HG02642 (cell line): ENCODE results near the gene GREB1.

Source experiments
- ATAC-seq: cut with Tn5 transposase; IDR thresholded peaks from one replicate; pipeline ENCODE4 v1.9.1; 2021; ENCODE audit warnings: mild to moderate bottlenecking; ENCODE audit not compliant: unreplicated experiment, poor library complexity

The GREB1 gene

DNA sequence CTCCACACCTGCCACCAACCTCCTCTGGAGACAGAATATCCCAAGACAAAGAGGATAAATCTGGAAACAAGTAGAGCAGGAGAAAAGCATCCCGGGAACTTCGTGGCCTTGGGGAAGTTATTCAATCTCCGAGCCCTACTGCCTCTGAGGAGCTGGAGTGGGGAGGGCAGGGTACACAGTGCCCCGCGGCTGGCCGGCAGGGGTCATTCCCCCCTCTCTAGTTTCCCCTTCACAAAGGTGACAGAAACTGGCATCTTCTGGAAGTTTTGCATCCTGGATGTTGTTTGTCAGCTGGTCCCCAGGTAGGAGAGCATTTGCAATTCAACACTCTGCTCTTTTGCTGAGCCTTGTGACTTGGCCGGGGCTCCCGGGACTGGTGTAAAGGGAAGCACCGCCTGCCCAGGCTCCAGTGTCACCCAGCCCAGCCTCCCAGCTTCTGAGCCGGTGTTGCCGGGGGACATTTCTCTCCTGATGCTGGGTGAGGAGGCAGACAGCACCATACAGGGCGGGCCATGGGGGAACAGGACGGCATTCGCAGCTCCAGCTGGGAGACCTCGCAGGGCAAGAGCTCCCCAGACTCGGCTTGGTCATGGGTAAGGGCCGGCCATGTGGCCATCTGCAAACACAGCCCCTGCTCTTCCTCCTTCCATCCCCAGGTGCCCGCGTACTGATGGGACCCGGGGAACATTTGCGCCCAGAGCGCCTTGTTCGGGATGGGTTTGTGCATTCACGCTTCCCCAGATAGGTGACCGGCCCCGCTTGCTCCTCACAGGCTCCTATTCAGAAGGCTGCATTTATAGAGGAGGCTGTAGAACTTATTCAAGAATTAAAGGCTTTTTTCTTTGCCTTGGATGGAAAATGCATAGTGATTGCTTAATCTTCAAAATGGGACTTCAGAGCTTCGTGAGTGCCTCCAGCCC is 143.6 kb downstream of the GREB1 start:
- no peak for ATAC-seq

DNA sequence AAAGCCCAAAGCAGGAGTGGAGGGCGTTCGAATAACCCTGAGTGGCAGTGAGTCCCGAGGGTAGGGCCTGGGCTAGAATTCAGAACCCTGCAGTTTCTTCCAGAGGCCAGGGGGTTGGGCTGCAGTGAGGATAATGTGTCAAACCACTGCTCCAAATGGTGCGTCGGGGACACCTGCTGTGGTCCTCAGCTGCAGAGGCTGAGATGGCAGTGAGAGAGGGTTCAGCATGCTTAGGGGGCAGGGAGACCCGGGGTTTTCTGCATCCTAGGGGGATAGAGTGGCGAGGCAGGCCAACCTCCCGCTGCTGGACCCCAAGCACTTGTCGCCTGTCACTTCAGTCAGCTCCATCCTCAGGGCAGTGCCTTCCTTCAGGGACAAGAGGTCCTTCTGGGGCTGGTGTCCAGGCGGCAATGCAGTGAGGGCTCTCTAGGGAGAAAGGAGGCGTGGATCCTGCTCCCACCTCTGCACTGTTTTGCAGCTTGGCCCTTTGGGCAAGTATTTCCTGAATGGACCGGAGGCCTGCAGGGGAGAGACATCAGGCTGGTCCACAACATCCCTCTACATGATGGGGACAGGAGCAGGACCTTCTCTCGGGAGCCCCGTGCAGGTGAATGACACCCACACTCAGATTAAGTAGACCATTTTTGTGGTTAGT is 144.6 kb downstream of the GREB1 start:
- no peak for ATAC-seq

DNA sequence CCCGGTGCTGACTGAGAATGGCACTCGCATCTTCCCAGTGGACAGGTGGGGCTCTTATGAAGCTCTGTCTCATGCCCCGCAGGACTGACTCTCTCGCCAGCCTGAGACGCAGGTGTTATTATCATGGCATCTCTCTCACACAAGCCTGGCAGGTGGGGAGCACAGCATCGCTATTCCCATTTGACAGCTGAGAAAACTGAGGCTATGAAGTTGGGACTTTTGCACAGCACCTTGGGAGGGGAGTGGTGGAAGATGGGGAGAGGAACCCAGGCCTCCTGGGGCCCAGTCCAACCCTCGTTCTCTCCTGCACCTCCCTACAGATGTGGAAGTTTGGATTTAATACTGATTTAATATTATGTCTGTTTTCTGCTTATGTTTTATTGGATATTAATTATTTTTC is 145.2 kb downstream of the GREB1 start:
- ATAC-seq, result no peak

DNA sequence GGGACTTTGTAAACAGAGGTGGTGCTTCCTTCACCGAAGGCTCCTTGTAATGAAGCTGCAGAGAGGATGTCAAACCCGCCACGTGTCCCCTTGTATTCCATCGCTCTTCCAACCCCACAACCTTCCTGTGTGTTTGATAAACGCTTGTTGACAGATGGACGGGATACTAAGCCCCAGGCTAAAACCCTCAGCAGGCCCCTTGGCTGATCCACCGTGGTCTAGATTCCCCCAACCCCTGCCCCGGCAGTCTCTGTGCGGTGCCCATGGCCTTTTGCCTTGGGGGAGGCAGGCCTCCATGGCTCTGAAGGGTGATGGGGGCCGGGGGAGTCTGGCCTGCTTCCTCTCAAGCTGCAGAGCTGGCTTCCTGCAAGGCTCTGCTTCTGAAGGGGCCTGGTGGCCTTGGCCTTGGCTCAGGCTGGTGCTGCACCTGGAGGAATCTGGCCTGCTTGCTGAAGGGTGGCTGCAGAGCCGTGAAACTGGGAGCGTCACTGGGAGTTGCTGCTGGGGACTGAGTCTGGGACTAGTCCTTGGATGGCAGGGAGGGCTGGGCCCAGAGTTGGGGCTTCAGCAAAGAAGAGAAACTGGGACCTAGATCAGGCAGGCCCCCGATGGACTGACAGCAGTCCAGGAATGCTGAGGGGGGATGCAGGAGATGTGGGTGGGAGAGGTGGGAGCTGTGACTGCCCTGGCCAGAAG is 145.8 kb downstream of the GREB1 start:
- ATAC-seq, result no peak

DNA sequence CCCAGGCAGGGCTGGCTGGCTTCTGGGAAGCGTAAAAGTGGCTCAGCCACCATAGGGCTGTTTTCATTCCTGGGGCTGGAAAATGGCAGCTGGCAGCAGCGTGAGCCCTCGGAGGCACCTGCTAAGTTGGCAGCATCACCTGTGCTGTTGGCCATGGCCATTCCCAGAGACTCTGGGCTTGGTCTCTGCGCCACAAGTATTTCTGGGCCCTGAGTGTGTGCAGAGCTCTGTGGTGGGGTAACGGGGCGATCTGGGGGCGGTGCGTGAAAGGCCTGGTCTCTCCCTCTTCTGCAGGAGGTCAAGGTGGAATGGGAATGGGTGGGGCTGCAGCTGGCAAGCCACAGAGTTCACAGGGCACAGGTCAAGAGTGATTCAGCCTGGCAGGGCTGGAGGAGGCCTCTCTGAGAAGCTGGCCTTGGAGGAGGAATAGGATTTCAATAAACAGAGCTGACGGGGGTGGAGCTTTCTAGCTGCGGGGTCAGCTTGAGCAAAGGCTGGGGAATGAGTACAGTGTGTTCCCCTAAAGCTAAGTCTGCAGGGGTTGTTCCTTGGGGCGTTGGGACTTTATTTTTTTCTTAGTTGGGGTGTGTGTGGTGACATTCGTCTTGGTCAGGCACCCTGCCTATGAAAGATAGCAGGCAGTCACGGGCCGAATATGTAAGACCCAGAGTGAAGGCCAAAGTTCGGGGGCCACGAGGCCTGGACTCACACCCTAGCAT is 146.5 kb downstream of the GREB1 start:
- no peak for ATAC-seq

DNA sequence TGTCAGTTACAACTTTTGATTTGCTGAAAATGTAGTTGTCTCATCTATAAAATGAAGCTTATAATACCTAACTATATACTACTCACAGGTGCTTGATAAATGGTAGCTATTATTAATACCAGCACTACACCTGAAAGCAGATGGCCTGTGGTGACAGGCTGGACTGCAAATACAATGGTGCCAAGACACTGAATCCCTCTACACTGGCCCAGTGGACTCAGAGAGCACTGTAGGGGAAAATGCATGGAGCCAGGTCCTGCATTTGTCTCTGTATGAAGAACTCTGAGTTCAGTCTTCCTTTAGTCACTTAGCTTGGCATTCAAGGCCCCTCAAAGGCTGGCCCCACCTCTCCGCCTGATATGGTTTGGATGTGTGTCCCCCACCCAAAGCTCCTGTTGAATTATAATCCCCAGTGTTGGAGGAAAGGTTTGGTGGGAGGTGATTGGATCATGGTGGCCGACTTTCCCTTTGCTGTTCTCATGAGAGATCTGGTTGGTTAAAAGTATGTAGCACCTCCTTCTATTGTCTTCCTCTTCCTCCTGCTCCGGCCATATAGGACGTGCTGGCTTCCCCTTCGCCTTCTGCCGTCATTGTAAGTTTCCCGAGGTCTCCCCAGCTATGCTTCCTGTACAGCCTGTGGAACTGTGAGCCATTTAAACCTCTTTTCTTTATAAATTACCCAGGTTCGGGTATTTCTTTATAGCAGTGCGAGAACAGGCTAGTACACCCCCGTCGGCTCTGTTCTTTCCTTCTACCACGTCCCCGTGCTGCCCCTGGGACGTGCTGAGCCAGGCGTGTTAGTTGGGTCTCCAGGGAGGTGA is 147.3 kb downstream of the GREB1 start:
- ATAC-seq, result no peak

DNA sequence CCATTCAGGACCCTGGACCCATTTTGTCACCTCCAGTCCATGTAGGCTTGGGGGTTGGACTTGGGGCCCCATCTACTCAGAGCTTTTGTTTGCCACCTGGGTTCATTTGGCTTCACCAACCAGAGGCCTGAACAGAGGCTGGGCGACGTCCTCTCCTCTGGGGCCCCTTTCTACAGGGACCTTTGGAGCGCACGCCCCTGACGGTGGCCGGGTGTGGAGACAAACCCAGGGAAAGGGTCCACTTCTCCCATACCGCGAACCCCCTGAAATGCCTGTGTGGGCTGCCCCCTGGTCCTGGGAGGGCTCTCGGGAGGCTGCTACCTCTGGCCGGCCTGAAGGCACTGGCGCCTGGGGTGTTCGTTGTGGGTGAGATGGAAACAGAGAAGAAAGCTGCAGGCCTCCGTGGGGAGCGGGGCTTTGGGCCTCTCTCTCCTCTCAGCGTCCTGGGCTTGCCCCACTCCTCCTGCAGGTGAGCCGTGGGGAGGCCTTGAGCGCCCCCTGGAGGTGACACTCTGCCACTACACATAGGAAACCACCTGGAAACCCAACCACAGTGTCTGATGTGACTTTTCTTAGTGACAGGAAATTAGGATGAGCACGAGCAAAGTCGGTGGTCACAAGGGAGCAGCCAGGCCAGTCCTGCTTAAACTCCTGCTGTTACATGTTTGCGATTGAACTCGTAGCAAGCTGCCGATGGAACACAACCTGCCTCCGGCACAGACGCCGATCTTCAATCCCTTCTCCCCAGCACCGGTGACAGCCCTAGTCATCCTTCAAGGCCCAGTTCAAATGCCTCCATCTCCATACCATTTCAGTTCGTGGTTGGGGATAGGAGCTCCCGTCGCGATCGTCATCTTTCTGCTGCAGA is 148.1 kb downstream of the GREB1 start:
- ATAC-seq, result peak; percentile 56

DNA sequence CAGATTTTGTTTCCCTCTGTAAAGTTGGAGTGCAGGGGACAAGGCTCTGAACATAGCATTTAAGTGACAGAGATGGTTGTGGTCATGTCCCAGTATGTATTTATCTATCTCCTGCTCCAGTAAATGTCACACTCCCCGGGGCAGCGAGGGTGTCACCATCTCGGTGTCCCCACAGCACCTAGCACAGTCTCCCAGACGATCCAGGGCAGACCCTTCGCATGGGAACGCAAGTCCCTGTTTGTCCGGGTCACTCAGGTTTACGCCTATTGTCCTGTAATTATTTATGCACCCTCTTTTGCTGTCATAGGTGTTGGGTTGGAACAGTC is 148.7 kb downstream of the GREB1 start:
- no peak for ATAC-seq

DNA sequence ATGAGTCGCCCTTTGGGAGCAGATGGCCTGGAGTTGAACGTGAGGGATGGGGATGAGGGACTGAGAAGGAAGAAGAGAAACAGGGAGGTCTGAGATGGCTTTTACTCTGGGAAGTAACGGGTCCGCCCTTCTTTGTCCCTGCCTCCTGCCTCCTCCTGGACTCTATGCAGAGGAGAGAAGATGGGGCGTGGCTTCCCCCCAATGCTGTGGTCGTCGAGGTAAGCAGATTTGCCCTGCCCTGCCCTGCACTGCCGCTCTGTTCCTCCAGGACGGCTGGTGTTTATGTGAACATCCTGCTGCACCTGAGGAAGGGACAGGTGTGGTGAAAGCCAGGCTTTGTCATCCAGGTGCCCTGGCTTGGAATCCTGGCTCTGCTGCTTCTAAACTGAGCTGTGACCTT is 149.6 kb downstream of the GREB1 start:
- ATAC-seq, result no peak

DNA sequence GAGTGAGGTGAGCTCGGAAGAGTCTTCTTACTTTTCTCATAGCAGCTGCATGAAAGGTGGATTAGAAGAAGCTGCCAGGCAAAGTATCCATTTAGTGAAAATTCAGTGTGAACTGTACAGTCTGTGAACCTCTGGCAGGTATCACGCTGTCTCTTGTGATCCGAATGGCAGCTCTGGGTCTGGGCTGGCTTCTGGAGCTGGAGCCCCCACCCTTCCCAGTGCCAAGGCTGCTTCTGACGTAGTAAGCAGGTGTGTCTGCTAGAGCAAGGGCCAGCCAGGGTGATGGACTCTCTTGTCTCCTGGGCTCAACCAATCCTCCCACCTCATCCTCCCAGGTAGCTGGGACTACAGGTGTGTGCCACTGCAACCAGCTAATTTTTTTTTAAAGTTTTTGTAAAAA is 150.1 kb downstream of the GREB1 start:
- ATAC-seq, result no peak

DNA sequence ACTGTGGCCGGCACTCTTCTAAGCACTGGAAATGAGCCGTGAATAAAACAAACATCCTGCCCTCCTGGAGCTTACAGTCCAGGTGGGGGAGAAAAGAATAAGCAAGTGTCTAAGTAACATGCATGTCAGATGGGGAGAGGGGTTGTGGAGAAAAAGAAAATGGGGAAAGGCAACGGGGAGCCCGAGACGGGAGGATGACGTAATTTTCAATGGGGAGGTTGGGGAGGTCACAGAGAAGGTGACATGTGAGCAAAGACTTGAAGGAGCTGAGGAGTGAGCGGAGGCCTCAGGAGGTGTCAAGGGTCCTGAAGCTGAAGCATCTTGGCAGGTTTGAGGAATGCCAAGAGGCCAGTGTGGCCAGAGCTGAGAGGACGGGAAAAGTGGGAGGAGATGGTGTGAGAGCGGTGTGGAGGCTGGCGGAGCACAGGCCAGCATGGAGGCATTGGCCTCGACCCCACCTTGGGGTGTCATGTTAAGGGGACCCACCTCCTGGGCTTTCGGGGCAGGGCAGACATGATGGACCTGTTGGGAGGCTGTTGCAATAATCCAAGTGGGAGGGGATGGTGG is 151.1 kb downstream of the GREB1 start:
- ATAC-seq, result no peak

DNA sequence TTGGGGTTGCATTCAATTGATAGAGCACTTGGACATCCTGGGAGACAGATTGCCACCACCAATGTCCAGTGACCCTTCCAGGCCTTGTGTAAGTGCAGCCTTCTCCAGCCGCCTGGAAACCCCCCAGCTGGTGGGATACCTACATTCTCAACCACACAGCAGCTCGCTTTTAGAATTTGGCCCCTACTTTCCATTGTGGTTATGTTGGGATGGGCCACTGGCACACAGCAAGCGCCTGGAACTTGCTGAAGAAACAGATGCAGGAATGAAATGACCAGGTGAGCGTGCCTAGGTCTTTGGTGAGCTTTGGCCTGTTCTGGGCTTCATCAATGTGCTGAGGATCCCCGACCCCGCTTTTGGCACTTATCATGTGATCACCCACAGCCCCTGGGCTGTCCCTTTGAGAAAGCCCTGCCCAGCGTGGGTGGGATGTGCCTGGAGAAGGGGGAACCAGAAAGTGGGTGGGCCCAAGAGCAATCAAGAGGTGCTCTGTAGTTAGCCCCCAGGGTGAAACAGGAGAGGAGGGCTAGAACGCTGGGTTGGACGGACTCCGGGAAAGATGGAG is 152.1 kb downstream of the GREB1 start:
- no peak for ATAC-seq

DNA sequence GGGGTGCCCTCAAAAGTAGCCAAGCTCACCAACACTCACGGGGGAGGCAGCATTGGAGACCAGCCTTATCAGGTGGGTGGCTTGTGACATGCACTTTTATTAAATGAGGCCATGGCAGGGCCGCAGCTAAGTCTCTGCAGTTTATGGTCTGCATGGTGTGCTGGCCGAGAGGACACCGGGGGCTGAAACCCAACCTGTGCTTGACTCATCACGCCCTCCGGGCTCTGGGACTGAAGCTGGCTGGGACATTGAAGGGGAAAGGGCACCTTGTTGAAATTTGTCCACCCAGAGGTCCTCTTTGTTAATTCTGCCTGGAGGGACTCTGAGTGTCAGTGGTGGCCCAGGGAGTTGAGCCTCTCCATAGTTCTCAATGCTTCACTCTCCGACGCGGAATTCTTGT is 153.9 kb downstream of the GREB1 start:
- ATAC-seq, result no peak

DNA sequence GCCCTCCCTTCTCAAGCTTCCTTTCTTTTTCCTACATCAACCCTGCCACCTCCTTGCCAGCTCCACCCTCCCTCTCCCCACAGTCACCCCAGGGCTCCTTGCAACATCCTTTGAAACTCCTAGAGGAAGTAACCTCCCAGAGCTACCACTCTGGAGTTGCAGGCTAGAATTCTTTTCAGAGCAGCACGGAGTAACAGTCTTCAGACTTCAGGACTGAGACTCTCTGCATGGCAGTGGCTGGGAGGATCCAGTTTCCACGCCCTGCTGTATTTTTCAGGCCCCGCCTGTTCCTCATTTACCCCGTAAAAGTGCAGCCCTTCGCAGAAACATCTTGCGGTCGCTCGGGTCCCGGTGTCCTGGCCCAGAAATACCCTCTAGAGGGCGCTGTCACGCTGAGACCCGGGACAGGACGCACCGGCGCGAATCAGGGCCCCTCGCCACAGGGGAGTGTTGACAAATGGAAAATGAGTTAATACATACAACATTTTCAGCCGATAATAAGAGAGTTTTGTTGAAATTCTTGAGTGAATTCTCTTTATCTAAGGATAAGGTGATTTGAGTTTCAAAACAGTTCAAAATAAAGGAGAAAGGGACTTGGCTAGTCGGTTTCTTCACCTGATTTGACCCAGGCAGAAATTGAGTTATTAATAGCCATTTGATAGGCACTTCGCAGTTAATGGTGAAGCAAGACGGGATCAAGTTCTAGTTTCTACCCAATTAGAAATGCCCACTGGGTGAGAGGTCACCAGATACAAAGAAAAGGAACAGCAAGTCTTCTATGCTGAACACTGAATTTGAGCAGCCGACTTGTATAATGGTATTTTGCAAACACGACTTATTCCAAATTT is 154.6 kb downstream of the GREB1 start:
- peak; percentile 77 for ATAC-seq

DNA sequence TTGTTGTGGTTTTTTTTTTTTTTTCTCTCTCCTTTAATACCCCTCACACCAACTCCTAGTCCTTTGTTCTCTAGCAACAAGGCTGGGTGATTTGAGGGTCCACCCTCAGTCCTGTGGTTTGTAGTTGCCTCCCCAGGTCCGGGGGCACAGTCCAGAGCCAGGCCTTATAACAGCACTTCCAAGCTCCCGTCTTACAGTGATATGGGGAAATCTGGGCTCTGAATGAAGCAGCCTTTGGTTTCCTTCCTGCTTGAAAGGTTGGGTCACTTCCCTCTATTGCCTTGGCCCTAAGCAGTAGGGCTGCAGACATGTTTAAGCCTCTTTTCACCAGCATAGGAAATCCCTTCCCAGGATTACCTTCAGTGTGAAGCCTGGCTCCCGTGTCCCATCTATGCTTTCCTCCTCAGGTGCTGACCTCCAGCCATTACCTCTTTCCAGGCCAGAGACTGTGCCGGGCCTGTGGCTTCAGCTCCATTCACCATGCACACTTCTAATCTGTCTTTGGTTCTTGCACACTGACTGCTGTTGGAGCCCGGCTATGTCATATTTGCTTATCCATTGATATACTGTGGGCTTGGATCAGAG is 157.3 kb downstream of the GREB1 start:
- ATAC-seq, result no peak
